ENCODE measurements around the gene ZBTB20.
"Not testable (repeated sequence)": the region's sequence is repeated elsewhere in the genome, so short reads cannot be mapped to it uniquely, and the experiment has no call there.

Gene ZBTB20

GRCh38 chr3:115146418-115147328 is at the start of gene ZBTB20:
TSS of gene ZBTB20 (minus strand) at chr3:115147288.
- peak; percentile 77 for DNase-seq

- DNase-seq, result peak; percentile 4
Observed at GRCh38 chr3:115194476-115194875, 47.4 kb upstream of the ZBTB20 start.

GRCh38 chr3:115190747-115191146 is 43.7 kb upstream of the ZBTB20 start:
- no peak for DNase-seq

GRCh38 chr3:115187149-115187757 is 40.2 kb upstream of the ZBTB20 start:
- DNase-seq, result no peak

GRCh38 chr3:115186351-115187148 is 39.5 kb upstream of the ZBTB20 start:
- DNase-seq, result no peak

GRCh38 chr3:115184859-115185572 is 37.9 kb upstream of the ZBTB20 start:
- DNase-seq, result not testable (repeated sequence)

- DNase-seq, result not testable (repeated sequence)
Observed at GRCh38 chr3:115178930-115179329, 31.8 kb upstream of the ZBTB20 start.

GRCh38 chr3:115169808-115170207 is 22.7 kb upstream of the ZBTB20 start:
- no peak for DNase-seq

- peak; percentile 10 for DNase-seq
Observed at GRCh38 chr3:115165701-115166100, 18.6 kb upstream of the ZBTB20 start.

GRCh38 chr3:115165266-115165665 is 18.2 kb upstream of the ZBTB20 start:
- no peak for DNase-seq

- peak; percentile 1 for DNase-seq
Observed at GRCh38 chr3:115164374-115165221, 17.5 kb upstream of the ZBTB20 start.

GRCh38 chr3:115162759-115163158 is 15.7 kb upstream of the ZBTB20 start:
- DNase-seq, result no peak

- DNase-seq, result no peak
Observed at GRCh38 chr3:115161866-115162265, 14.8 kb upstream of the ZBTB20 start.

GRCh38 chr3:115161168-115161834 is 14.2 kb upstream of the ZBTB20 start:
- no peak for DNase-seq

GRCh38 chr3:115160295-115160694 is 13.2 kb upstream of the ZBTB20 start:
- DNase-seq, result no peak

GRCh38 chr3:115156046-115156654 is 9.1 kb upstream of the ZBTB20 start:
- DNase-seq, result no peak

- no peak for DNase-seq
Observed at GRCh38 chr3:115154611-115155010, 7.5 kb upstream of the ZBTB20 start.

GRCh38 chr3:115151921-115152320 is 4.8 kb upstream of the ZBTB20 start:
- DNase-seq, result no peak

- peak; percentile 14 for DNase-seq
Observed at GRCh38 chr3:115148142-115148790, 1.2 kb upstream of the ZBTB20 start.

Data from EL (cell line).